Left lung (tissue), 10 donors: ENCODE measurements around the gene ENAH. TPM values are rescaled to one million over a fixed set of nuclear protein-coding genes. Genes with fewer than 3 reads are reported as not detected.

Experiments
- ATAC-seq: fragments of 200-7000 bp; cut with Tn5 transposase; one replicate; pipeline ENCODE4 v1.9.1; 2020; ENCODE audit warnings: moderate library complexity
- DNase-seq, 4 donors: peaks; one replicate each; pipeline ENCODE4 v3.0.0-alpha.2; 2013 to 2020
- H3K27ac ChIP-seq, 2 donors: fragments of 200-600 bp; sonication (generic) in 1 of 2; one replicate each; pipeline versions ENCODE4 v1.5.0 to v1.8.0; 2020 to 2021
- H3K27me3 ChIP-seq, 2 donors: fragments of 200-600 bp; sonication (generic) in 1 of 2; one replicate each; pipeline versions ENCODE4 v1.5.0 to v1.8.0; 2020 to 2021
- H3K36me3 ChIP-seq, 2 donors: fragments of 200-600 bp; sonication (generic) in 1 of 2; one replicate each; pipeline versions ENCODE4 v1.5.0 to v1.8.0; 2020 to 2021
- H3K4me1 ChIP-seq, 2 donors: fragments of 200-600 bp; one replicate each; pipeline ENCODE4 v1.8.0; 2021
- H3K4me3 ChIP-seq, 2 donors: fragments of 200-600 bp; sonication (generic) in 1 of 2; one replicate each; pipeline versions ENCODE4 v1.5.0 to v1.8.0; 2020 to 2021; ENCODE audit warnings: mild to moderate bottlenecking in 1 of 2
- H3K9me3 ChIP-seq, 2 donors: fragments of 200-600 bp; sonication (generic) in 1 of 2; one replicate each; pipeline versions ENCODE4 v1.5.0 to v1.8.0; 2020 to 2021
- intact Hi-C, 2 donors: fragments of 100-400 bp; cut with DNase I; formaldehyde crosslinking; loops; one replicate each; pipeline versions ENCODE4 v1.11.2 to v1.14.2; 2022
- polyA plus RNA-seq, 6 donors: library from polyadenylated mRNA; unstranded; fragments of 120-200 nt; gene quantifications; one replicate each; pipeline ENCODE4 v1.2.1, GENCODE V29; 2013; ENCODE audit not compliant: insufficient read length in 6 of 6
- total RNA-seq, 2 donors: library from RNA; stranded (reverse); fragmentation: NEBNext Ultra II Directional; extraction: Animal tissue kit (Norgen Biotek cat#: 25700); gene quantifications; one replicate each; pipeline ENCODE4 v1.2.1, GENCODE V29; 2021
- TF ChIP-seq, protein P1 (sequence below), 2 donors: fragments of 200-600 bp; sonication (generic) in 1 of 2; IDR thresholded peaks; one replicate each; pipeline versions ENCODE4 v1.5.0 to v1.8.0; 2021; ENCODE audit warnings: antibody characterized with exemption in 2 of 2
- donor health status: DM: no; HTN: yes; CAD: no.
- donor health status: DM: no; HTN: no; CAD: no.

Gene ENAH
- total and polyA plus RNA-seq, 8 donors, result 106 to 255 (median 237) TPM

- Histone ChIP-seq H3K36me3 (no peaks in the 10 kb centered on the region), H3K27ac (no peak overlapping the region), H3K9me3 (no peaks in the 10 kb centered on the region), H3K4me1 (no peaks in the 10 kb centered on the region), H3K4me3 (no peak overlapping the region), H3K27me3 (no peaks in the 10 kb centered on the region)
- no peak for DNase-seq
- ATAC-seq, result no peak
- intact Hi-C loops, result no loop called here
- TF ChIP-seq, protein P1, sequence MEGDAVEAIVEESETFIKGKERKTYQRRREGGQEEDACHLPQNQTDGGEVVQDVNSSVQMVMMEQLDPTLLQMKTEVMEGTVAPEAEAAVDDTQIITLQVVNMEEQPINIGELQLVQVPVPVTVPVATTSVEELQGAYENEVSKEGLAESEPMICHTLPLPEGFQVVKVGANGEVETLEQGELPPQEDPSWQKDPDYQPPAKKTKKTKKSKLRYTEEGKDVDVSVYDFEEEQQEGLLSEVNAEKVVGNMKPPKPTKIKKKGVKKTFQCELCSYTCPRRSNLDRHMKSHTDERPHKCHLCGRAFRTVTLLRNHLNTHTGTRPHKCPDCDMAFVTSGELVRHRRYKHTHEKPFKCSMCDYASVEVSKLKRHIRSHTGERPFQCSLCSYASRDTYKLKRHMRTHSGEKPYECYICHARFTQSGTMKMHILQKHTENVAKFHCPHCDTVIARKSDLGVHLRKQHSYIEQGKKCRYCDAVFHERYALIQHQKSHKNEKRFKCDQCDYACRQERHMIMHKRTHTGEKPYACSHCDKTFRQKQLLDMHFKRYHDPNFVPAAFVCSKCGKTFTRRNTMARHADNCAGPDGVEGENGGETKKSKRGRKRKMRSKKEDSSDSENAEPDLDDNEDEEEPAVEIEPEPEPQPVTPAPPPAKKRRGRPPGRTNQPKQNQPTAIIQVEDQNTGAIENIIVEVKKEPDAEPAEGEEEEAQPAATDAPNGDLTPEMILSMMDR (IDR thresholded peaks at IDR 0.05), result no peak
Measured at GRCh38 chr1:225592362-225593025, 60.4 kb downstream of the ENAH start.

DNA sequence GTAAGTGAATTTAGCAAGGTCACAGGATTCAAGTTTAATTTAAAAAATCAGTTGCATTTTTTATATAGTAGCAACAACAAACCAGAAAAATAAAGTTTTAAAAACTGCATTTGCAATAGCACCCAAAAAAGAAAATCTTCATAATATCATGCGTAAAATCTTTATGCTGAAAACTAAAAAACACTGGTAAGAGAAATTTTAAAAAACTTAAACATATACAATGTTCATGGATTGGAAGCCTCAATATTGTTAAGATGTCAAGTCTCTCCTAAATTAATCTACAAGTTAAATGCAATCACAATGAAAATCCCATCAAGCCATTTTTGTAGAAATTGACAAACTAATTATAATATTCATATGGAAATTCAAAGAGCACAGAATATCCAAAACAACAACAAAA is 65.6 kb downstream of the ENAH start:
- Histone ChIP-seq H3K27ac (no peak overlapping the region), H3K27me3 (no peaks in the 10 kb centered on the region), H3K4me1 (no peaks in the 10 kb centered on the region), H3K36me3 (no peaks in the 10 kb centered on the region), H3K4me3 (no peak overlapping the region), H3K9me3 (no peaks in the 10 kb centered on the region)
- intact Hi-C loops, result no loop called here
- DNase-seq, result no peak
- TF ChIP-seq, protein P1 (IDR thresholded peaks at IDR 0.05), result no peak
- no peak for ATAC-seq

- DNase-seq (no peak), ATAC-seq (no peak)
- Histone ChIP-seq H3K36me3 (no peaks in the 10 kb centered on the region), H3K4me1 (peaks cover 0 to 8% of the 10 kb centered on the region in 2 donors), H3K27me3 (no peaks in the 10 kb centered on the region), H3K4me3 (no peak overlapping the region), H3K9me3 (no peaks in the 10 kb centered on the region), H3K27ac (no peak overlapping the region)
- intact Hi-C loops, result no loop called here
- TF ChIP-seq, protein P1 (IDR thresholded peaks at IDR 0.05), result no peak
Measured at GRCh38 chr1:225581186-225581585, 71.7 kb downstream of the ENAH start.

- intact Hi-C loops, result no loop called here
- ATAC-seq, result no peak
- H3K4me3 ChIP-seq, result no peak overlapping the region
- peak overlapping the region in 1 of 2 donors; percentile 4 for H3K27ac ChIP-seq
- no peaks in the 10 kb centered on the region for H3K9me3 ChIP-seq
- H3K36me3 ChIP-seq, result no peaks in the 10 kb centered on the region
- no peaks in the 10 kb centered on the region for H3K27me3 ChIP-seq
- TF ChIP-seq, protein P1 (IDR thresholded peaks at IDR 0.05), result no peak
- DNase-seq, result no peak
- peaks cover 0 to 8% of the 10 kb centered on the region in 2 donors for H3K4me1 ChIP-seq
Measured at GRCh38 chr1:225580238-225581099, 72.5 kb downstream of the ENAH start.

GRCh38 chr1:225578251-225578977 is 74.5 kb downstream of the ENAH start:
- intact Hi-C loops, result no loop called here
- H3K9me3 ChIP-seq, result no peaks in the 10 kb centered on the region
- H3K36me3 ChIP-seq, result no peaks in the 10 kb centered on the region
- peaks cover 0 to 8% of the 10 kb centered on the region in 2 donors for H3K4me1 ChIP-seq
- no peak overlapping the region for H3K27ac ChIP-seq
- H3K4me3 ChIP-seq, result no peak overlapping the region
- DNase-seq (no peak), ATAC-seq (peak; percentile 74)
- TF ChIP-seq, protein P1 (IDR thresholded peaks at IDR 0.05), result no peak
- H3K27me3 ChIP-seq, result no peaks in the 10 kb centered on the region
